Measurements from ENCODE around the gene FGF12. TPM values are rescaled to one million over a fixed set of nuclear protein-coding genes. Genes with fewer than 3 reads are reported as not detected.
A peak's percentile ranks its signal among the peaks of the same experiment; 100 is the strongest.

Gene FGF12
- total RNA-seq, 1 experiment from 2014 or later = 9.7 TPM

DNA sequence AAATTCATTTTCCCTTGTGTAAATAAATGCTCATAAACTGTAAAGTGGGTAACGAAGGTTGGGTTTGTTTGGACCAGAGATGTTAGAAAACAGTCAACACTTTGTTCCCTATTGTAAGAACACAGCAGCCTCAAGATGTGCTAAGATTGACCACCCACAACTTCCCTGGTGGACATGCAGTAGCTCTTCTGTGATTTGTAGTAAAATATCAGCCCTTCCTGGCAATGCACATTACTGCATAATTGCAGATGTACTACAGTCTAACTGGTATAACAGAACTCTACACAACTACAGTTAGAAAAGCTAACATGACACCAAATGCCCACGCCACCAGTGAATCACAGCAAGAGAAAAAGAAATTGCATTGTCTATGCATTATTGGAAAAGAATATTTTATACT lies 129.4 kb downstream of the FGF12 start:
- peak overlapping the region; percentile 25 for H3K4me3 Mint-ChIP-seq (ENCODE audit: low read depth, unreplicated experiment)
- intact Hi-C loops (cut with micrococcal nuclease; ENCODE audit: unreplicated experiment) = loop anchor here (1.0 kb wide), 1 partner anchor 12 kb away; no protein-coding TSS in a partner anchor

DNA sequence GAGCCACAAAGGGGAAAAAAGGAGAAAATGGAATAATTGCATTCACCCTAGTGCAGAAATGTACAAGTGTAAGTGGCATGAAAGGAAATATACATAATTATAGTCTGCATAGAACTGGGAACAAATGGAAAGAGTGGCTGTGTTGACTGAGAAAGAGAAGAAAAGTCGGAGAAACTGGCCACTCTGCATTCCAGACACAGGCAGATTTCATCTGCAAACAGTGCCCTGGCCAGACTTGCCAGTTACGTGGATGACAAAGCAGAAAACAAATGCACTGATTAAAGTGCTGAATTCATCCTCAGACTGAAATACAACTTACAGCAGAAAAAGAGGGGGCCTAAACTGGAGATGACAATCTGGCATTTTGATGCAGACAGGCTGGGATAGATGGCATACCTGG lies 129.8 kb downstream of the FGF12 start:
- Mint-ChIP-seq H3K36me3 (ENCODE audit: insufficient read depth, unreplicated experiment) (no peaks in the 10 kb centered on the region), H3K4me1 (ENCODE audit: low read depth, unreplicated experiment) (peaks cover 22% of the 10 kb centered on the region), H3K4me3 (ENCODE audit: low read depth, unreplicated experiment) (peak overlapping the region; percentile 25), H3K27ac (ENCODE audit: unreplicated experiment) (peak overlapping the region; percentile 7), H3K27me3 (ENCODE audit: unreplicated experiment) (no peaks in the 10 kb centered on the region), H3K9me3 (ENCODE audit: low read depth, unreplicated experiment) (peaks cover 2% of the 10 kb centered on the region)
- BruUV-seq (replicated peaks) = no TSS peak
- TF ChIP-seq CTCF (IDR thresholded peaks at IDR 0.05; ENCODE audit: unreplicated experiment) = no peak
- CTCF ChIA-PET = no interaction called here
- intact Hi-C loops (cut with micrococcal nuclease; ENCODE audit: unreplicated experiment) = loop anchor here (1.0 kb wide), 1 partner anchor 11 kb away; no protein-coding TSS in a partner anchor
- peak; percentile 71 for DNase-seq

More for the DNA sequence above, 129.4 kb downstream of the FGF12 start:
- CTCF ChIA-PET = no interaction called here
- Mint-ChIP-seq H3K36me3 (ENCODE audit: insufficient read depth, unreplicated experiment) (no peaks in the 10 kb centered on the region), H3K27me3 (ENCODE audit: unreplicated experiment) (no peaks in the 10 kb centered on the region), H3K27ac (ENCODE audit: unreplicated experiment) (peak overlapping the region; percentile 7), H3K4me1 (ENCODE audit: low read depth, unreplicated experiment) (peaks cover 22% of the 10 kb centered on the region), H3K9me3 (ENCODE audit: low read depth, unreplicated experiment) (peaks cover 2% of the 10 kb centered on the region)
- no peak for DNase-seq
- BruUV-seq (replicated peaks) = no TSS peak
- TF ChIP-seq CTCF (IDR thresholded peaks at IDR 0.05; ENCODE audit: unreplicated experiment) = no peak

GRCh38 chr3:192578729-192579128 lies 148.6 kb downstream of the FGF12 start:
- Mint-ChIP-seq H3K27ac (ENCODE audit: unreplicated experiment) (no peak overlapping the region), H3K9me3 (ENCODE audit: low read depth, unreplicated experiment) (no peaks in the 10 kb centered on the region), H3K4me3 (ENCODE audit: low read depth, unreplicated experiment) (no peak overlapping the region), H3K36me3 (ENCODE audit: insufficient read depth, unreplicated experiment) (no peaks in the 10 kb centered on the region), H3K4me1 (ENCODE audit: low read depth, unreplicated experiment) (no peaks in the 10 kb centered on the region), H3K27me3 (ENCODE audit: unreplicated experiment) (no peaks in the 10 kb centered on the region)
- CTCF ChIA-PET = no interaction called here
- intact Hi-C loops (cut with micrococcal nuclease; ENCODE audit: unreplicated experiment) = no loop called here
- no peak for DNase-seq
- no TSS peak for BruUV-seq (replicated peaks)
- no peak for TF ChIP-seq CTCF (IDR thresholded peaks at IDR 0.05; ENCODE audit: unreplicated experiment)

GRCh38 chr3:192577811-192578210 lies 149.5 kb downstream of the FGF12 start:
- BruUV-seq (replicated peaks) = no TSS peak
- CTCF ChIA-PET = no interaction called here

More at GRCh38 chr3:192577811-192578210, 149.5 kb downstream of the FGF12 start:
- no peak overlapping the region for H3K27ac Mint-ChIP-seq (ENCODE audit: unreplicated experiment)
- H3K9me3 Mint-ChIP-seq (ENCODE audit: low read depth, unreplicated experiment) = no peaks in the 10 kb centered on the region
- H3K4me3 Mint-ChIP-seq (ENCODE audit: low read depth, unreplicated experiment) = no peak overlapping the region
- TF ChIP-seq CTCF (IDR thresholded peaks at IDR 0.05; ENCODE audit: unreplicated experiment) = no peak
- no peaks in the 10 kb centered on the region for H3K36me3 Mint-ChIP-seq (ENCODE audit: insufficient read depth, unreplicated experiment)
- no peaks in the 10 kb centered on the region for H3K27me3 Mint-ChIP-seq (ENCODE audit: unreplicated experiment)
- intact Hi-C loops (cut with micrococcal nuclease; ENCODE audit: unreplicated experiment) = no loop called here
- no peak for DNase-seq
- H3K4me1 Mint-ChIP-seq (ENCODE audit: low read depth, unreplicated experiment) = no peaks in the 10 kb centered on the region

Data from Calu3 (cell line).